GM21367 (cell line): ENCODE measurements around the gene FADS1.

Source experiments
- ATAC-seq: cut with Tn5 transposase; IDR thresholded peaks from one replicate; pipeline ENCODE4 v1.9.1; 2021; ENCODE audit not compliant: unreplicated experiment

FADS1 gene

GRCh38 chr11:61827571-61828378, 11.0 kb upstream of the FADS1 start, which contains the start of gene FADS2:
Gene FADS2 (plus strand): TSS chr11:61828300. CDS start chr11:61828391, 91 bp downstream.
- ATAC-seq: peak; percentile 48

DNA sequence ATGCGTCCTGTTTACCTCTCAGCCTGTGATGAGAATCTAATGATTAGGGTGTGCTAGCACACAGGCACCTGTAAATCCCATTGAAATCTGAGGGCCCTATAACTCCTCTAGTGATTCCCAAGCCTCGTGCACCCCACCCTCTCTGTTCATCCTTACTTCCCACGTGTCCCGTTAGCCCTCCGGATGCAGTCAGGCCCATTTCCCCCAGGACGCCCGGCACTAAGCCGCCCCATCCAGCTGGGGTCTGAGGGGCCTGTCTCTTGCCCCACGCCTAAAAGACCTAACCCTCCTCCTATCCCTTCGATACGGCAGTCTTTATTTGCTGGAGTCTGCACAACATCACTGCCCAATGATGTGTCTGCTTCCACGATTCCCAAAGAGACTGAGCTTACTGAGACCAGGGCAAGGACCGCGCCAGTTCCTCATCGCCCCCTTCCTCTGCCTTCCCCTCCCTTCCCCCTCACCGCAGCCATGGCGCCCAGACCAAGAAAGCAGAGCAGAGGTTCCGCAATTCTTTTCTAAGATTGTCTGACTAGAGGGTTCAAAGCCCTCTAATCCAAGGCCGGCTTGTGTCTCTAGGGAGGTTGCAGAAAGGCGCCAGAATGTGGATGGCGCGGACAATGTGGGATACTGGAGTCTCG, 10.2 kb upstream of the FADS1 start:
- no peak for ATAC-seq

GRCh38 chr11:61820174-61820573, 3.4 kb upstream of the FADS1 start:
- ATAC-seq: no peak

DNA sequence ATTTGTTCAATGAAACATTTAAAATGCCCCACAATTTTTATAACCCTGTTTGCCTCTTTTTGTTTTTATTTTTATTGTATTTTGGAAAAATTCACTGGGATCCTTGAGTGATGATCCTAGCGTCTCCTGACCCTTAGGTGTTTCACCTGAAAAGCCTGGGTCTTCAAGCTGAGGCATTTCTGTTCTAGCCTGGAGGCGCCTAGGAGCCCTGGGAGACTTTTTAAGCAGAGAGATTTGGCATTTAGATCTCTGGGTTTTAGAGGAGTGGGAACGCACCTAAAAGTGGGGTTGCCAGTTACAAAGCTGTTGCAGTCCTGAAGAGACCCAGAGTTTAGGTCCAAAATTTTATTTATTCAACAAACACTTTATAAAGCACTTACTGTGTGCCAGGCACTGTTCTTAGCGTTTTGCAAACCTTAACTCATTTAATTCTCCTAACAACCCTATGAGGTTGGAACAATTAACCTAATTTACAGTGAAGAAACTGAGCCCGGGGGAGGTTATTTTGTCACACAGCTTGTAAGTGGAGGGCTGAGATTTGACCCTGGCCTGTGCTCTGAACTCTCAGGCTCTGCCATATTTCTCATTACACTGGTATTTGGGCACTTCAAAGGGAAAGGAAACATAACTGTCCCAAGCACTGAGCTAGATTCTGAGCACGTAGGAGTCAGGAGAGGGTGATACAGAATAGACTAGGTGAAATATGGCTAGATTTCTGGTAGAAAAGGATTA, 834 bp upstream of the FADS1 start:
- ATAC-seq: no peak

GRCh38 chr11:61815790-61816735, 740 bp downstream of the FADS1 start:
- ATAC-seq: peak; percentile 18

- peak; percentile 42 for ATAC-seq
Observed at GRCh38 chr11:61814958-61815789, 1.6 kb downstream of the FADS1 start.

DNA sequence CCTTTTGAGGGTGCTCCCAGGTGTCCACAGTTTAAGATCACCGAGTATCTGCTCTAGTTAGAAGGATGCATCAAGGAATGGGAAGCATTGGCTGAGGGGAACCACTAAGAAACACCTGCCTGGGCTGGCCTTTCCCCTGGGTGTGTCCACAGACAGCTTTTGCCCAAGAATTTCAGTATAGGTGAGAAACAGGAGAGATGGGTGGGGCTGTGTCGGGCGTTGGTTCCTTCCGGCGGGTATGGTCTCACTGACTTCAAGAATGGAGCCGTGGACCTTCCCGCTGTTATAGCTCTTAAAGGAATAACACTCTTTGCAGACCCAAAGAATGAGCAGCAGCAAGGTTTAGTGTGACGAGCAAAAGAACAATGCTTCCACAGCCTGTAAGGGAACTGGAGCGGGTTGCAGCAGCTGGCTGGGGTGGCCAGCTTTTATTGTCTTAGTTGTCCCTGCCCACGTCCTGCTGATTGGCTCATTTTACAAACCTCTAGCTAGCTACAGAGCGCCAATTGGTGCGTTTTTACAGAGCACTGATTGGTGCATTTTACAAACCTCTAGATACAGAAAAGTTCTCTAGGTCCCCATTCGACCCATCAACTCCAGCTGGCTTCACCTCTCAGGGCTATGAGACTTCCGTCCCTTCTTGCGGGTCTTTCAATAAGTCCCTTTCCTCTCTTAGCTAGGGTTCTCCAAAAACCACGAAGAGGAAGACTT, 2.4 kb downstream of the FADS1 start:
- ATAC-seq: no peak

DNA sequence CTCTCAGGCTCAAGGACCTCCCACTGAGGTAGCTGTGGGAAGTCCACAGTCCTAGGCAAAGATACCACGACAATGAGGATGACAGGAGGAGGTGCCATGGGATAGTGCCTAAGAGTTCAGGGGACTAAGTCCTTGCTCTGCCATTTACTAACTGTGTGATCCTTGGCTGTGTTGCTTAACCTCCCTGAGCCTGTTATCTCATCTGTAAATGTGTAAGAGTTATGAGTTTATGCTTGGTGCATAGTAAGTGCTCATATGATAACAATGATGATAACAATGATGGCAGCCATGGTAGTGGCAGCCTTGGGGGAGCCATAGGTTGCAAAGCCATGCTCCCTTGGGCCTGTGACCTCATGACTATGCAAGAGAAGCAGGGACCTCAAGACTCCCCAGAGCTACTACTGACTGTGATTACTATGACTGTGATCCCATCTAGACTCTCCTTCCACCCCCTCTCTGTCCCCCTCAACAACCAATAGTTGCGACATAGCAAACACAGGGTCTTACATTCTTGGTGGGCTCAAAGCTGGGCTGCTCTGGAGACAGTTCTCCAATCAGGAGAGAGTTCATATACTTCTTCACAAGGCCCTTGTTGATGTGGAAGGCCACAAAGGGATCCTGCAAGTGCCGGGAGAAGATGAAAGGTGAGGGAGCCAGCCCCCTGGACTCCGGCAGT, 3.9 kb downstream of the FADS1 start:
- no peak for ATAC-seq

DNA sequence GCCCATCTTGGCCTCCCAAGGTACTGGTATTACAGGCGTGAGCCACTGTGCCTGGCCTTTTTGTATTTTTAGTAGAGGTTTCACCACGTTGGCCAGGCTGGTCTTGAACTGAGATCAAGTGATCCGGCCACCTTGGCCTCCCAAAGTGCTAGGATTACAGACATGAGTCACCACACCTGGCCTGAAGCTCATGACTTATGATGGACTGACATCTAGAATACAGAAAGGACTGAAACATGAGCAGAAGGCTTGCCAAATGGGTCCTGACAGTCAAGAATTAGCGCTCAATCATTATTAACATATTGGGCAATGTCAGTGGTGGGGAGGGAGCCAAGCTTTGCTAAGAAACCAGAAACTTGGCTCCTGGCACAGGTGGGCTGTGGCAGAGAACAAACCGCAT, 5.0 kb downstream of the FADS1 start:
- ATAC-seq: no peak

DNA sequence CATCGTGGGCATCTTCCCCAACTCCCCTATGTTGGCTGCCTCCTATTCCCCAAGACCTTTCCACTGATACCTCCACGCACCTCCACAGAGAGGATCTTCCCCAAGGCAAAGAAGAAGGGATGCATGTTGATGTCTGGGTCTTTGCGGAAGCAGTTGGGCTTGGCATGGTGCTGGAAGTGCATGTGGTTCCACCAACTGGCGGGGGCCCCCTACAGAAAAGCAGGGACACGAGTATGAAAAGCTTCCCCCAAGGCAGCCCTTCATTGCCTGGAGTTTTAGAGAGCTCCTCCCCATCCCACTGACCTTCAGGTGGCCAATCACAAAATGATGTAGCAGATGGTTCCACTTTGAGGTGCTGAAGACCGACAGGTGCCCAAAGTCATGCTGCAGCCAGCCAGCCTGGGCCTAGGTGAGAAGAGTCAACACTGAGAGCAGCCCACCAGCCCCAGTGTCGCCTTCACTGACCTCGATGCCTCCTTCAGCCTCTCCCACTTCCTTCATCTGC, 6.1 kb downstream of the FADS1 start:
- no peak for ATAC-seq

- no peak for ATAC-seq
Observed at GRCh38 chr11:61806785-61807184, 10.0 kb downstream of the FADS1 start.

DNA sequence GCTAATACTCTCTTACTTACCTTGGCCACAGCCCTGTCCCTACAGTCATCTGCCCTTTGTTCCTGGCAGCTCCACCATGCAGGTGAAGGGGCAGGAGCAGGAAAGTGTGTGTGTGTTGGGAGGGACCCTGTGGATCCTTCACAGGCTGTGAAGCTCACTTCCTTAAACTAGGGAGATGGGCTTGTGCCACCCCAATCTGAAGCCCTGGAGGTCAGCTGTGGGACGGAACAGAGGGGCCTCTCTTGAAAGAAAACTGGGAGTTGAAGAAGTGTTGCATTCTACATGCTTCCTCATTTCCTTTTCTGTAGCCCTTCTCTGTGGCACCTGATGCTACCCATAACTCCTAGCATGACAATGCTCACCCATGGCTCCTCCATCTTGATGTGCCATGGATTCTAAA, 11.7 kb downstream of the FADS1 start:
- no peak for ATAC-seq

DNA sequence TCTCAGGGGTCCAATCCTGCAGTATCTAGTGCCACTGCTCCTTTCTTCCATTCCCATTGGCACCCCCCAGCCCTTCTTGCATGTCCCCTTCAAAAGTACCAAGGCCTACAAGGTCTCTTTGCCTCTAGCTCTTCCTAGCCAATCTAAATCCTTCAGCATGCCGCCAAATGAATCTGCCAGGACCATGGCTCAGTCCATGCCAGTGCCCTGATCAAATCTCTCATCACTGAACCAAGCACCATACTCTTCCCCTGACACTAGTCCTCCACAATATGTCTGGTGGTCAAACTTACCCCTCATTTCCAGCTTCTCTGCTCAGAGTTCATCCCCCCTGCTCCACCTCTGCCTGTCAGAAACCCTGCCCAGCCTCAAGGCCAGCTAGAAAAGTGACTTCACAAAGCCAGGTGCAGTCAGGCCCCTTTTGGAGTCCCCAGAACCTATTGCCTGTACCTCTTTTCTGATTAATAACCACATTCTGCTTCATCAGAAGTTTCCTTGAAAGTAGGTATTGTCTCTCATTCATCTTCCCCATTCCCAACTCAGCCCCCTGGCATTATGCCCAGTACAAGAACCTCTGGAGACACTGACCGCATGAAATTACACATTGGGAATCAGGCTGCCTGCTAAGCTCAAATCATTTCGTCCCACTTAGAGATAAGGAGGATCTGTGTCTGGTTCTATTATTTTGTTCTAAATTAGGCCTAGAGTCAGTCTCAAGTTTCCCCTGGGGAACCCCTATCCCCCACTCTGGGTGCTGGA, 12.7 kb downstream of the FADS1 start:
- no peak for ATAC-seq

DNA sequence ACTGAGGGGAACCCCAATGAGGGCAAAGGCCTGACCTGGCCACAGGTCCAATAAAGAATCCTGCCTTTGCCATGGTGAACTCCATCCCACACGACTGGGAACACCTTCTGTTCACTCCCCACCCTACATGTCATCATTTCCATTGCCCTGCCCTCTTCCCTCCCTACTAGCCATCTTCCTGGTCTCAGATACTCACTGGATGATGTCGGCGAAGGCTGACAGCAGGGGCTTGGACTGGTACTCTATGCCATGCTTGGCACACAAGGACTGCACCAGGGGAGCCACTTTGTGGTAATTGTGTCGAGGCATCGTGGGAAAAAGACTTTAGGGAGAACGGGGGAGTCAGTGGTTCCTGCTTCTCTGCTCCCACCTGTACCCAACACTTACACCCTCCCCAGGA, 14.2 kb downstream of the FADS1 start:
- ATAC-seq: no peak

DNA sequence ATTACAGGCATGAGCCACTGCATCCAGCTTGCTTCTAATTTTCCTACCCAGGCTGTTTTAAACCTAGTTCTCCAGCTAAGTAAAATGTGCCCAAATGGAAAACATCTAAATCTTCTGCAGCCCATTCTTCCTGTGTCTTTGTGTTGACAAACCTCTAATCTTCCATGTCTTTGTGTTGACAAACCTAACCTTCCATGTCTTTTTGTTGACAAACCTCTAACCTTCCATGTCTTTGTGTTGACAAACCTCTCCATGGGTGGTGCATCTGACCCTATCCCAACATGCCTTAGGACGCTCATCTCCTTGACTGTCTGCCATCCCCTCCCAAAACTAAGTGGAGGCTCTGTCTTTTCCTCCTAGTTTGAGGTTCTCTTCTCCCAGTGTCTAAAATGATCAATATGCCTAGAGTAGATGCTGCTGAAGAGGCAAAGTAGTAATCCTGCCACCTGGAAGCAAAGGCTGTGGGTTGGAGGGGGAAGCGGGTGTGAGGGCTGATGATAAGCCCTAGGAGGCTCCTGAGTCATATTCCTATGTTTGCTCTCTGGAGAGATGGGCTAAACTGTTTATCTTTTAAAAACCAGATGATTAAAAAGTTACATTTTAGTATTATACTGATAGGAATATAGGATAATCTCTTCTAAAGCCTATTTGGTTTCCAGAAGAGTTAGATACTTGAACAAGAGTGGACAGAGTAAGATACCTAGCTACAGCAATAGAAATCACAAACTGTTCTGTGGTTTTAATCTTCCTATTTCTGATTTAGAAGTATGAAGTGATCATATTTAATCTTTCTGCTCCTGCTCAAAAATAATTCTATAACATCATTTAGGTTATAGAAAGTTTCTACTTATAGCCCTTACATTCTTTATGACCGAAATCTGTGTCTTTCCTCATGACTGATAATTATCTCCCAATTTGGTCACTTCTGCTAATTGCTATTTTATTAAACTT, 16.2 kb downstream of the FADS1 start:
- ATAC-seq: no peak

- ATAC-seq: no peak
Observed at GRCh38 chr11:61799665-61800284, 17.0 kb downstream of the FADS1 start.
